CMK (cell line): ENCODE measurements around the gene HLA-E.
"Not testable (repeated sequence)": the region's sequence is repeated elsewhere in the genome, so short reads cannot be mapped to it uniquely, and the experiment has no call there.

ENCODE experiments used
- DNase-seq: peaks from one replicate; pipeline ENCODE4 v3.0.0-alpha.2; 2010; ENCODE audit warnings: low read depth

The HLA-E gene

DNA sequence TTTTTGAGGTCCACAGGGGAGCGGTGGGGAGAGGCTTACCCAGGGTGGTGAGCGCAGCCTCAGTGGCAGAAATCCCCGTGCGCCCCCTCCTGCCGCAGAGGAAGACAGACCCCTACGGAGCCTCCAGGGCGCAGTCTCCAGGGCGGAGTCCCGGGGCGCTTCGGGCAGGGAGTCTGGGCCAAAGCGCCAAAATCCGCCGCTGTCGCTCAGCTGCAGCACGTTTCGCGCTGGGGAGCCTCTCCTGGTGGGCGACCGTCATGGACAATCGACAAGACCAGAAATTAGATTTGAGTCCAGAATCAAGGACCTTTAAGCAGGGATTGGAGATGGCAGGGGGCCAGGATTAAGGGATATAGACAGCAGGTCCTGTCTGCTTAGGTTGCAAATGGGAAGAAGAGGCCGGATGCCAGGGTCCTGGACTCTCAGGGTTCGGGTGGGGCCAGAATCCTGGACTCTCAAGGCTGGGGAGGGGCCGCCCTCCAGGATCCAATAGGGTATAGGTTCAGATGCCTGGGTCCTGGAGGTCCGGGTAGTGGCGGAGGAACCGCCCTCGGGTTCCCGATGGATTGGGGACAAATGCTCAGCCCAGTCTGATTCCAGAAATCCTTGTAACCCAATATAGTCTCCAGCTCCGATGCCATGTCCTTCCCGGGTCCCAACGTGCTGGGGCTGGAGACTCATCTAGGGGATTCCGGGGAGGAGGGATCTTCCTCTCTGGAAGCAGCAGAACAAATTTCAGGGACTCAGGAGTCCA lies 7.9 kb upstream of the HLA-E start:
- no peak for DNase-seq

DNA sequence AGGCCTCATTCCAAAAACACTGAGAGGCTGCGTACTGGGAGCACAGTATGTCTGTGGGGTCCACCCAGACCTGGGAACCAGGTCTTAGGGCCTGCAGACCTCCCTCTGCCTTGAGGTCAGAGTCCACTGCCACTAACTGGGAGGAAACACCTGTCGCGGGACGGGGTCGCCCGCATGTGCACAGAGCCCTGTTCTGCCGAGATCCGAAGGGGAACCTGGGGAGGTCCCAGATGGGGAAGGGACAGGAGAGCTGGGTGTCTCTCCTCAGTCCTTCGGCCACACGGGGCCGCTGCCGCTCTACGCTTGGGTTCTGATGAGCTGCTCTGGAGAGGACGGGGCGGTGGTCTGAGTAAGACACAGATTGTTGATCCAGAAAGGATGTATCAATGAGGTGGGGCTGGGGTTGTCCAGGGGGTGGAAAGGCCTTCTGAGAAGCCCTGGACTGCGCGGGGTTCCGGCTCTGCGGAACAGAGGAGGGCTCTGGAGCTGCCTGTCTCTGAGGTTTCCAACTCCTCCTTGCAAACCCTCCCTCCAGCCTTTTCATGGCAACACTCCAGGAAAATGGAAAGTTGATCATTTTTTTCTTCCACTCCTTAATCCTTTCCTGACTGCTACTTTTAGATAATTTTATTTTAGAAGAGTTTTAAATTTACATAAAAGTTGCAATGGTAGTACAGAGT lies 7.2 kb upstream of the HLA-E start:
- not testable (repeated sequence) for DNase-seq

DNA sequence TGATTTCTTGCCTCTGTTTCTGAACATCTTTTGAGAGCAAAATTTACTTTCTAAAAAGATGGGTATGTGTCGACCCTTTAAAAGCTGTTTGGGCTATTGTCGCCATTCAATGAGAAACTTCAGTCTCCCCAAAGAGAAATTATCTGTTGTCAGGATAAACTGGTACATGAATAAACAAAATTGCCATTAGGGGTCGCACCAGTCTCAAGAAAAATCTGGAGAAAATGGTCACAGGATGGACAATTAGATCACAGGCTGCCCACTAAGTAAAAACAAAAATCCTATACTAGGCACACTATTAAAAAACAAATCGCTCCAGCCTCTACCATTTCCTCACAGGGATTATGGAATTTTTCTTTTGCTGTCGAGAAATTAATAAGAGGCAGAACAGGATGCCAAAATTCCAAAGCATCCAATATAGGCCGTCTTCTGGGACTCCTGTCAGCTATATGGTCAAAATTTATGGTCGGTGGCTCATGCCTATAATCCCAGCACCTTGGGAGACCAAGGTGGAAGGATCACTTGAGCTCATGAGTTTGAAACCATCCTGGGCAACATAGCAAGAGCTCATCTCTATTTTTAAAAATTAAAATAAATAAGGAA lies 5.5 kb upstream of the HLA-E start:
- DNase-seq: no peak

DNA sequence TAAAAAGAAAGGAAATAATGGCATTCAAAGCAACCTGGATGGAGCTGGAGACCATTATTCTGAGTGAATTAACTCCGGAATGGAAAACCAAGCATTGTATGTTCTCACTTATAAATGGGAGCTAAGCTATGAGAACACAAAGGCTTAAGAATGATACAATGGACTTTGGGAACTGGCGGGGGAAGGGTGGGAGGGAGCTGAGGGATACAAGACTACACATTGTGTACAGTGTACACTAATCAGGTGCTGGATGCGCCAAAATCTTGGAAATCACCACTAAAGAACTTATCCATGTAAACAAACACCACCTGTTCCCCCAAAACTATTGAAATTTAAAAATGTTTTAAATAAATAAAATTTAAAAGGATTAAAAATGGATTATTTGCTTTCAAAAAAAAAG lies 4.1 kb upstream of the HLA-E start:
- DNase-seq: no peak

DNA sequence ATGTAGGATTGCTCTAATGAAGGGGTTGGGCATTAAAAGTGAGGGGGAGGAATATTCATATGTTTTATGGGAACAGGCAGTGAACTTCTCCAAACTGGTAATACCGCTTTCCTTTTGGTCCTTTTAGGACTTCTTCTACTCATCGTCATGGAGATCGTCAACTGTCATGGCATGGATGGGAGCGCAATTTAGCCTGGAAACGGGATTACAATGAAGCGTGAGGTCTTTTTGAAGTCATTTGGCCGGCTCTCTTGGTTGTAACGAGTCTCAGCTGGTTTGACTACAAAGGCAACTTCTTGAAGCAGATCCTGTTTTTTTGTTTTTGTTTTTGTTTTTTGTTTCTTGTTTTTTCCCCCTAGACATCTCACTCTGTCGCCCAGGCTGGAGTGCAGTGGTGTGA lies 1.4 kb upstream of the HLA-E start:
- no peak for DNase-seq

DNA sequence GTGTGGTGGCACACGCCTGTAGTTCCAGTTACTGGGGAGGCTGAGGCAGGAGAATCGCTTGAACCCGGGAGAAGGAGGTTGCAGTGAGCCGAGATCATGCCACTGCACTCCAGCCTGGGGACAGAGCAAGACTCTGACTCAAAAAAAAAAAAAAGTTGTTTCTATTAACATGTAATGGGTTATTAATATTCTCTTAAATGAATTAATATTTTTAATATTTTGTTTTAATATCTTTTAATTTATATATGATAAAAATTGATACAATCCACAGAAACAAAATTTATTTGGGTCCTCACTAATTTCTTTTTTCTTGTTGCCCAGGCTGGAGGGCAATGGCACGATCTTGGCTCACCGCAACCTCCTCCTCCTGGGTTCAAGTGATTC lies 620 bp upstream of the HLA-E start:
- DNase-seq: not testable (repeated sequence)

DNA sequence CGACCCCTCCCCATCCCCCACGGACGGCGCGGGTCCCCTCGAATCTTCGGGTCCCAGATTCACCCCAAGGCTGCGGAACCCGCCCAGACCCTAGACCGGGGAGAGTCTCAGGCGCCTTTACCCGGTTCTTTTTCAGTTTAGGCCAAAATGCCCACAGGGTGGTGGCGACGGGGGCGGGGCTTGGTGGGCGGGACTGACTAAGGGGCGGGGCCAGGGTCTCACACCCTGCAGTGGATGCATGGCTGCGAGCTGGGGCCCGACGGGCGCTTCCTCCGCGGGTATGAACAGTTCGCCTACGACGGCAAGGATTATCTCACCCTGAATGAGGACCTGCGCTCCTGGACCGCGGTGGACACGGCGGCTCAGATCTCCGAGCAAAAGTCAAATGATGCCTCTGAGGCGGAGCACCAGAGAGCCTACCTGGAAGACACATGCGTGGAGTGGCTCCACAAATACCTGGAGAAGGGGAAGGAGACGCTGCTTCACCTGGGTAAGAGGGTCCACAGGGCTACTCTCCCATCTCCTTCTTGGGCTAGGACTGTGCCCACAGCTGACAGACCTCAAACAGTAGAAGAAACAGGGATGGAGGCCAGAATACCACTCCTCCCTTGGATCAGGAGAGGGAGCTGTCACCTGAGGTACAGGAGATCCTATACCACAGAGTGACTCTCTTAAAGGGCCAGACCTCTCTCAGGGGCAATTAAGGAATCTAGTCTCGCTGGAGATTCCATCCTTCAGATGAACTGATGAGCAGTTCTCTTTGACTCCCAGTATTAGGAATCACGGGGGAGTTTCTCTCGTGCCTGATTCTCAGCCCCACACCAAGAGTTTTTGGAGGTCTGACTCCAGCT lies 942 bp downstream of the HLA-E start:
- no peak for DNase-seq

DNA sequence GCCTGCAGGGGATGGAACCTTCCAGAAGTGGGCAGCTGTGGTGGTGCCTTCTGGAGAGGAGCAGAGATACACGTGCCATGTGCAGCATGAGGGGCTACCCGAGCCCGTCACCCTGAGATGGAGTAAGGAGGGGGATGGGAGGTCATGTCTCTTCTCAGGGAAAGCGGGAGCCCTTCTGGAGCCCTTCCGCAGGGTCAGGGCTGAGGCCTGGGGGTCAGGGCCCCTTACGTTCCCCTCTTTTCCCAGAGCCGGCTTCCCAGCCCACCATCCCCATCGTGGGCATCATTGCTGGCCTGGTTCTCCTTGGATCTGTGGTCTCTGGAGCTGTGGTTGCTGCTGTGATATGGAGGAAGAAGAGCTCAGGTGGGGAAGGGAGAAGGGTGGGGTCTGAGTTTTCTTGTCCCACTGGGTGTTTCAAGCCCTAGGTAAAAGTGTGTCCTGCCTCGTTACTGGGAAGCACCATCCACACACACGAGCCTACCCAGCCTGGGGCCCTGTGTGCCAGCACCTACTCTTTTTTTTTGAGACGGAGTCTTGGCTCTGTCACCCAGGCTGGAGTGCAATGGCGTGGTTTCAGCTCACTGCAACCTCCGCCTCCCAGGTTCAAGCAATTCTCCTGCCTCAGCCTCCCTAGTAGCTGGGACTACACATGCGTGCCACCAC lies 2.1 kb downstream of the HLA-E start:
- not testable (repeated sequence) for DNase-seq

DNA sequence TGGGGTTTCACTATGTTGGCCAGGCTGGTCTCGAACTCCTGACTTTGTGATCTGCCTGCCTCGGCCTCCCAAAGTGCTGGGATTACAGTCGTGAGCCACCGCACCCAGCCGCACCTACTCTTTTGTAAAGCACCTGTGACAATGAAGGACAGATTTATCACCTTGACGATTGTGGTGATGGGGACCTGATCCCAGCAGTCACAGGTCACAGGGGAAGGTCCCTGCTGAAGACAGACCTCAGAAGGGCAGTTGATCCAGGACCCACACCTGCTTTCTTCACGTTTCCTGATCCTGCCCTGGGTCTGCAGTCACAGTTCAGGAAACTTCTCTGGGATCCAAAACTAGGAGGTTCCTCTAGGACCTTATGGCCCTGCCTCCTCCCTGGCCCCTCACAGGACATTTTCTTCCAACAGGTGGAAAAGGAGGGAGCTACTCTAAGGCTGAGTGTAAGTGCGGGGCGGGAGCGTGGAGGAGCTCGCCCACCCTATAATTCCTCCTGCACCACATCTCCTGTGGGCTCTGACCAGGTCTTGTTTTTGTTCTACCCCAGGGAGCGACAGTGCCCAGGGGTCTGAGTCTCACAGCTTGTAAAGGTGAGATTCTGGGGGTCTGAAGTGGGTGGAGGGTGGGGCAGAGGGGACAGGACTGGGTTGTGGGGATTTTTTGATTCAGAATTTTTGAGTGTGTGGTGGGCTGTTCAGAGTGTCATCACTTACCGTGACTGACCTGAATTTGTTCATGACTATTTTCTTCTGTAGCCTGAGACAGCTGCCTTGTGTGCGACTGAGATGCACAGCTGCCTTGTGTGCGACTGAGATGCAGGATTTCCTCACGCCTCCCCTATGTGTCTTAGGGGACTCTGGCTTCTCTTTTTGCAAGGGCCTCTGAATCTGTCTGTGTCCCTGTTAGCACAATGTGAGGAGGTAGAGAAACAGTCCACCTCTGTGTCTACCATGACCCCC lies 3.0 kb downstream of the HLA-E start:
- no peak for DNase-seq

DNA sequence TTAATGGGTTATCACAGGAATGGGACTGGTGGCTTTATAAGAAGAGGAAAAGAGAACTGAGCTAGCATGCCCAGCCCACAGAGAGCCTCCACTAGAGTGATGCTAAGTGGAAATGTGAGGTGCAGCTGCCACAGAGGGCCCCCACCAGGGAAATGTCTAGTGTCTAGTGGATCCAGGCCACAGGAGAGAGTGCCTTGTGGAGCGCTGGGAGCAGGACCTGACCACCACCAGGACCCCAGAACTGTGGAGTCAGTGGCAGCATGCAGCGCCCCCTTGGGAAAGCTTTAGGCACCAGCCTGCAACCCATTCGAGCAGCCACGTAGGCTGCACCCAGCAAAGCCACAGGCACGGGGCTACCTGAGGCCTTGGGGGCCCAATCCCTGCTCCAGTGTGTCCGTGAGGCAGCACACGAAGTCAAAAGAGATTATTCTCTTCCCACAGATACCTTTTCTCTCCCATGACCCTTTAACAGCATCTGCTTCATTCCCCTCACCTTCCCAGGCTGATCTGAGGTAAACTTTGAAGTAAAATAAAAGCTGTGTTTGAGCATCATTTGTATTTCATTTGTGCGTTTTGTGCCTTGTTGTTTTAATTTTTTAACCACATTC lies 4.4 kb downstream of the HLA-E start:
- no peak for DNase-seq

DNA sequence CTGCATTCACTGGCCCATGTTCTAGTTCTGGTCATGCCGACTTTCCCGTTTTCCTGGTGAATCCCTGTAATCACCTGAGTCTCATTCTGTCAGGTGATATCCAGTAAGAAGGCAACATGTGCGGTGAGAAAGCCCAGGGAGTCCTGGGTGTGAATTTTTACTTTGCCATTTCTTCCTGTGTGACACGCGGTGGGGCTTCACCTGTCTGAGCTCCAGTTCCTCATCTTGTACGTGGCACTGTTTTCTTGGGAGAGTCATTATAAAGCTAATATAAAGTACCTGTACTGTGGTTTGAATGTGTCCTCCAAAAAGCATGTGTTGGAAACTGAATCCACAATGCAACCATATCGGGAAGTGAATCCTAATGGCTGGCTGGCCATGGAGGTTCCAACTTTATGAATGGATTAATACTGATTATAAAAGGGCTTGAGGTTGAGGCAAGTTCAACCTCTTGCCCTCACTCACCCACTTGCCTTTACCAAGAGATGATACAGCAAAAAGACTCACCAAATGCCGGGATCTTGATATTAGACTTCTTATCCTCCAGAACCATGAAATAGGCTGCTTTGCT lies 5.1 kb downstream of the HLA-E start:
- no peak for DNase-seq

DNA sequence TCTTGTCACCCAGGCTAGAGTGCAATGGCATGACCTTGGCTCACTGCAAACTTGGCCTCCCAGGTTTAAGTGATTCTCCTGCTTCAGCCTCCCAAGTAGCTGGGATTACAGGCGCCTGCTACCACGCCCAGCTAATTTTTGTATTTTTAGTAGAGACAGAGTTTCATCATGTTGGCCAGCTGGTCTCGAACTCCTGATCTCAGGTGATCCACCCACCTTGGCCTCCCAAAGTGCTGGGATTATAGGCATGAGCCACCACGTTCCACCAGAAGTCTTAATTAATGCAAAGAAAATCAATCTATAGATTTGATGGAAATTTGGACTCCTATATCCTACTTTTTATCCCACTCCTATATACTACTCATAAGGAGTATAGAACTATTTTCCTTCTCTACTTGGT lies 5.8 kb downstream of the HLA-E start:
- not testable (repeated sequence) for DNase-seq

DNA sequence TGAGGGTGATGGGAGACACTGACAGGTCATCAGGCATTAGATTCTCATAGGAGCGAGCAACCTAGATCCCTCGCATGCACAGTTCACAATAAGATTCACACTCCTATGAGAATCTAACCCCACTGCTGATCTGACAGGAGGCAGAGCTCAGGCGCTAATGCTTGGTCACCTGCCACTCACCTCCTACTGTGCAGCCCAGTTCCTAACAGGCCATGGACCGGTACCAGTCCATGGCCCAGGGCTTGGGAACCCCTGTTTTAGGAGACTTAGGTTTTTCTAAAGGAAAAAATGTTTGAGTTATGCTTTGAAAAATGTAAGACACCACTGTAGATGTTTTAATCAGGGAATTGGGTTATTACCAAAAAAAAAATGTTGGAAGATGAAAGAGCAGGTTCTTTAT lies 6.7 kb downstream of the HLA-E start:
- no peak for DNase-seq

DNA sequence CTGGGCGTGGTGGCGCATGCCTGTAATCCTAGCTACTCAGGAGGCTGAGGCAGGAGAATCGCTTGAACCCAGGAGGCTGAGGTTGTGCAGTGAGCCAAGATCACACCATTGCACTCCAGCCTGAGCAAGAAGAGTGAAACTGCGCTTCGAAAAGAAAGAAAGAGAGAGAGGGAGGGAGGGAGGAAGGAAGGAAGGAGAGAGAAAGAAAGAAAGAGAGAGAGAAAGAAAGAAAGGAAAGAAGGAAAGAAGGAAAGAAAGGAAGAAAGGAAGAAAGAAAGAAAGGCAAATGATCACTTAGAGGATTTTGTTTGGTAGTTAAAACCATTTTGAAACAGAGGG lies 7.9 kb downstream of the HLA-E start:
- DNase-seq: not testable (repeated sequence)

DNA sequence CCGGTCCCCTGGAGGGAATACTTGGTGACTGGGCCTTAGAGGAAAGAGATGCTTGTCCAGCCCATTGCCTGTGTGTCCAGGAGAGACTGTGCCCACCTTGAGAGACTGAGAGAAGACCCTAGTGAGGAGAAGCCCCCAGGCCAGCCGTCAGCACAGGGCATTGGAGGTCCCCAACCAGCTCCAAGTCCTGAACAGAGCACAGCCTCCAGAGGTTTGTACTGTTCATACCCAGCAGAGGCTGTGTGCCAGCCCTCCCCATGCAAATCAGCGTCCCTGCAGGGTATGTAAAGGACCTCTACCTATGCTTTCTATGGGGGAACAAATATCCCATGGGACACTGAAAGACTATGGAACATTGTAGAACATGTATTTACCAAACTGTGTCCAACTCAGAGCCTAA lies 8.4 kb downstream of the HLA-E start:
- no peak for DNase-seq

DNA sequence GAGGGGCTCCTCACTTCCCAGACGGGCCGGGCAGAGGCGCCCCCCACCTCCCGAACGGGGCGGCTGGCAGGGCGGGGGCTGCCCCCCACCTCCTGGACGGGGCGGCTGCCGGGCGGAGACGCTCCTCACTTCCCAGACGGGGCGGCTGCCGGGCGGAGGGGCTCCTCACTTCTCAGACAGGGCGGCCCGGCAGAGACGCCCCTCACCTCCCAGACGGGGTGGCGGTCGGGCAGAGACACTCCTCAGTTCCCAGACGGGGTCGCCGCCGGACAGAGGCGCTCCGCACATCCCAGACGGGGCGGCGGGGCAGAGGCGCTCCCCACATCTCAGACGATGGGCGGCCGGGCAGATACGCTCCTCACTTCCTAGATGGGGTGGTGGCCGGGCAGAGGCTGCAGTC lies 9.4 kb downstream of the HLA-E start:
- not testable (repeated sequence) for DNase-seq

DNA sequence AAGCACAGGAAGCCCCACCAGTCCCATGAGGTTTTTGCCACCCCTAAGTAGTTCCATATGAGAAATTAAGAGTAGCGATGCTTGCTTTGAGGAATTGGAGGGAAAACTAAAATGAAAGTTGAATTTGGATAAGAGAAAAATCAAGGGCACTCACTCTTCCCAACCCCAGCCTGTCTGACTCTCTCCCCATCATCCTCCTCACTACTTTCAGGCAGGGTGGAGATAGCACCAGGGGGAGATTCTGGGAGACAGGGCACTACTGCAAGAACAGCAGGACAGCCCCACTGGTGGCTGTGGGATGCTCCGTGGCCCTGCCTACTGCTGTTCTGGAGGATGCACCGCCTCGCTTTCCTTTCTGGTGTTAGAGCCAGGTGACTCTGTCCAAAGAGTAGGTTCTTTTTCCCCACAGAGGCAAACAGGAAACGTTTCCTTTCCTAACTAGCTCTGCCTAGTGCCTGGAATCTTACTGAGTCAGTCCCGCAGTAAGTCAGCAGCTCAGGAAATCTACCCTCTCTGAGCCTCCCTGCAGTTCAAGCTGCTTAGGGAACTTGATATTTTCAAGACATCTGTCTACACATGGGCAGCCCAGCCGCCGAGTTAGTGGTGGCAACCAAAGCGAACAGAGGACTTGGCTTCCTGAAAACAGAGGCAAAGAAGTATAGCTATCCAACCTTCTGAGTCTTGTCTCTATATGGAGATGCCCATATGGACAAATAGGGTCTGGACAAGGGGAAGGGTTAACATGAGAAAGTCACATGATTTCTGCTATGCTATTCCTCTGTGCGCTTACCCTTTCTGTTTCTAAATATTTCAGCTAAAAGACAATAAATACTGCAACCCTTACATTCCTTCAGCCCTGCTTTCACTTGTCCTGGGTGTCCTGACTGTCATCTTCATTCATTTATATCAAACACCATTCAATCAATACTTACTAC lies 11.4 kb downstream of the HLA-E start:
- no peak for DNase-seq

DNA sequence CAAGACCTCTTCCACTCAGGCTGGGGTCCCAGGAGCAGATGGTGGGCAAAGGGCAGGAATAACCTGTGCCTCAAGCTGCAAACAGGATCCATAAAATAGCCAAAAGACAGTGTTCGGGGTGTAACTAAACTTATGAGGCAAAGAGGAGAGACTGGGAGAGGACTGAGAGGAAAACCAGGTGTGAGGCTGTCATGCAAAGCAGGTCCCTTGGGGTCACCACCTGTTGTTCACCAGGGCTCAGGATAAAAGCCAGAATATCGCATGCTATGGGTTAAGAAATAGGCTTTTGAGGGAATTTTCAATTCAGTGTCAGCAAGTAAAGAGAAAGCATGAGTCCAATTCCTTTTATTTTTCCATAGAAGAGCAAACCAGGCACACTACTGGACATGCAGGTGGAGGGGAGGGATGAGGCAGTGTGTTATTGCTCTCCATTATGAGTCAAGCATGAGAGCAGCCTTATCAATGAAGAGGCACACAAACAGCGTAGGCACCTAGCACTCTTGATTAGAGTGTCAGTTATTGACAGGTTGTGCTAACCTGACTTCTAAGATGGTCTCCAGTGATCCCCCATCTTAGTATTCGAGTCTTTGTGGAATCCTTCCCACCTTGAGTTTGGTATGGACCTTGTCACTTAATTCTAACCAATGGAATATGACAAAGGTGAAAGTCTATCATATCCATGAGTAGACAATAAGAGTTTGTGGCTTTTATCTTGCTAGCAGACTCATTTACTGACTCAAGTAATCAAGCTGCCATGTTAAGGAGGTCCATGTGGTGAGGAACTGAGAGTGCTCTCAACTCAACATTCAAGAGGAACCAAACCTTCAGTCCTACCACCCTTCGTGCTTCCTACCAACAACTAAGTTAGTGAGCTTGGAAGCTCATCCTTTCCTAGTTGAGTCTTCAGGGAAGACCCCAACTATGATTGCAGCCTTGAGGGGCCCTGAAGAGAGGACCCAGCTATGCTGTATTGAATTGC lies 18.8 kb downstream of the HLA-E start:
- DNase-seq: no peak
